ENCODE results near the gene STX12.
"Not testable (repeated sequence)": the region's sequence is repeated elsewhere in the genome, so short reads cannot be mapped to it uniquely, and the experiment has no call there.

STX12 gene

GRCh38 chr1:27864264-27864895, 91.4 kb downstream of the STX12 start:
- DNase-seq (ENCODE audit: extremely low read depth in 1 of 2, low read depth in 1 of 2) = no peak

- no peak for DNase-seq (ENCODE audit: extremely low read depth in 1 of 2, low read depth in 1 of 2)
Observed at GRCh38 chr1:27865821-27866220, 92.8 kb downstream of the STX12 start.

GRCh38 chr1:27868556-27868931, 95.5 kb downstream of the STX12 start:
- no peak for DNase-seq (ENCODE audit: extremely low read depth in 1 of 2, low read depth in 1 of 2)

GRCh38 chr1:27868932-27869718, 96.1 kb downstream of the STX12 start:
- DNase-seq (ENCODE audit: extremely low read depth in 1 of 2, low read depth in 1 of 2) = peak in 1 of 2 donors; percentile 38

GRCh38 chr1:27869719-27870085, 96.7 kb downstream of the STX12 start:
- DNase-seq (ENCODE audit: extremely low read depth in 1 of 2, low read depth in 1 of 2) = no peak

- not testable (repeated sequence) for DNase-seq (ENCODE audit: extremely low read depth in 1 of 2, low read depth in 1 of 2)
Observed at GRCh38 chr1:27871076-27871475, 98.1 kb downstream of the STX12 start.

GRCh38 chr1:27872059-27872801, 99.2 kb downstream of the STX12 start, which contains the start of gene THEMIS2:
Gene THEMIS2 (plus strand): TSS chr1:27872544. CDS start chr1:27872572, 28 bp downstream.
- DNase-seq (ENCODE audit: extremely low read depth in 1 of 2, low read depth in 1 of 2) = peak; percentile 40 to 75

GRCh38 chr1:27872802-27873551, 100.0 kb downstream of the STX12 start:
- DNase-seq (ENCODE audit: extremely low read depth in 1 of 2, low read depth in 1 of 2) = no peak

GRCh38 chr1:27873671-27874384, 100.8 kb downstream of the STX12 start:
- no peak for DNase-seq (ENCODE audit: extremely low read depth in 1 of 2, low read depth in 1 of 2)
